HuH-7 (cell line): Measurements from ENCODE around the gene TPRG1L.
"Not testable (repeated sequence)": the region's sequence is repeated elsewhere in the genome, so short reads cannot be mapped to it uniquely, and the experiment has no call there.

Source experiments
- DNase-seq: peaks from one replicate; pipeline ENCODE4 v3.0.0; 2011; ENCODE audit warnings: low spot score

Gene TPRG1L

GRCh38 chr1:3624200-3625136, at the start of gene TPRG1L:
TPRG1L (plus strand) TSS chr1:3625015; CDS start chr1:3625073, 58 bp downstream.
- DNase-seq = peak; percentile 100

GRCh38 chr1:3575515-3575914, 49.3 kb upstream of the TPRG1L start:
- DNase-seq = not testable (repeated sequence)

- DNase-seq = no peak
Measured at GRCh38 chr1:3575993-3576392, 48.8 kb upstream of the TPRG1L start.

GRCh38 chr1:3577300-3577699, 47.5 kb upstream of the TPRG1L start:
- no peak for DNase-seq

- DNase-seq = no peak
Measured at GRCh38 chr1:3577711-3578432, 46.9 kb upstream of the TPRG1L start.

- no peak for DNase-seq
Measured at GRCh38 chr1:3578433-3578805, 46.4 kb upstream of the TPRG1L start.

- no peak for DNase-seq
Measured at GRCh38 chr1:3578906-3579305, 45.9 kb upstream of the TPRG1L start.

- DNase-seq = no peak
Measured at GRCh38 chr1:3579626-3580025, 45.2 kb upstream of the TPRG1L start.

- DNase-seq = no peak
Measured at GRCh38 chr1:3580231-3580630, 44.6 kb upstream of the TPRG1L start.

GRCh38 chr1:3581296-3582036, 43.3 kb upstream of the TPRG1L start:
- DNase-seq = no peak

- DNase-seq = not testable (repeated sequence)
Measured at GRCh38 chr1:3583751-3584150, 41.1 kb upstream of the TPRG1L start.

GRCh38 chr1:3584915-3585314, 39.9 kb upstream of the TPRG1L start:
- DNase-seq = no peak

GRCh38 chr1:3585353-3585868, 39.4 kb upstream of the TPRG1L start:
- not testable (repeated sequence) for DNase-seq

GRCh38 chr1:3585940-3586568, 38.8 kb upstream of the TPRG1L start:
- no peak for DNase-seq

GRCh38 chr1:3586986-3587759, 37.6 kb upstream of the TPRG1L start:
- DNase-seq = peak; percentile 43

GRCh38 chr1:3588395-3588794, 36.4 kb upstream of the TPRG1L start:
- DNase-seq = no peak

- no peak for DNase-seq
Measured at GRCh38 chr1:3590139-3590763, 34.6 kb upstream of the TPRG1L start.

GRCh38 chr1:3590951-3591865, 33.6 kb upstream of the TPRG1L start:
- DNase-seq = no peak

GRCh38 chr1:3593334-3593733, 31.5 kb upstream of the TPRG1L start:
- DNase-seq = no peak
